Measurements from ENCODE around the gene PRDX5.

PRDX5 gene

DNA sequence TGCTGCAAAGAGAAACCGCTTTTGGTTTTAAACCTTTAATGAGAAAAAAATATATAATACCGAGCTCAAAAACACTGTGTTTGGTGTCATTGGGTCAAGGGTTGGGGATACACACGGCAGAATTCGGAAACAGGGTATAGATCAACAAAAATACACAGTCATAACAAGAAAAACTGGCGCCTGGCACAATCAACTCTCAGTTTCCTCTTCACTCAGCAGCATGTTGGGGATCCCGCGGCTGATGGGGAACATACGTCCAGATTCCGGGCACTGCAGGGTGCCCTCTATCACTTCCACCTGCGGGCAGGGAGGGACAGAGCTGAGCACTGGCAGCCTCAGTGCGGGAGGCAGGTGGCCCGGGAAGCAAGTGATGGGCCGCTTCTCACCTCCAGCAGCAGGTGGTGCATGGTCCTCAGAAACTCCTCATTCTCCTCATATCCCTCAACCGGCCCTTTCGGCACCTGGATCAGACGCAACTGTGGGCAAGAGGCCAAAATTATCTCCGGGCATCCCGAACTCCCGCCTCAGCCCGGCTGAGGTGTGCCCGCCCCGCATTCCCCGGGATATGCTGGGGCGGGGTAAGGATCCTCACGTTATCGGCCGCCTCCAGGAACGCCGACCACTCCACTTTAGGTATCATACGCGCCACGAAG is 1.1 kb upstream of the PRDX5 start (continued):
- TF ChIP-seq, protein P1, sequence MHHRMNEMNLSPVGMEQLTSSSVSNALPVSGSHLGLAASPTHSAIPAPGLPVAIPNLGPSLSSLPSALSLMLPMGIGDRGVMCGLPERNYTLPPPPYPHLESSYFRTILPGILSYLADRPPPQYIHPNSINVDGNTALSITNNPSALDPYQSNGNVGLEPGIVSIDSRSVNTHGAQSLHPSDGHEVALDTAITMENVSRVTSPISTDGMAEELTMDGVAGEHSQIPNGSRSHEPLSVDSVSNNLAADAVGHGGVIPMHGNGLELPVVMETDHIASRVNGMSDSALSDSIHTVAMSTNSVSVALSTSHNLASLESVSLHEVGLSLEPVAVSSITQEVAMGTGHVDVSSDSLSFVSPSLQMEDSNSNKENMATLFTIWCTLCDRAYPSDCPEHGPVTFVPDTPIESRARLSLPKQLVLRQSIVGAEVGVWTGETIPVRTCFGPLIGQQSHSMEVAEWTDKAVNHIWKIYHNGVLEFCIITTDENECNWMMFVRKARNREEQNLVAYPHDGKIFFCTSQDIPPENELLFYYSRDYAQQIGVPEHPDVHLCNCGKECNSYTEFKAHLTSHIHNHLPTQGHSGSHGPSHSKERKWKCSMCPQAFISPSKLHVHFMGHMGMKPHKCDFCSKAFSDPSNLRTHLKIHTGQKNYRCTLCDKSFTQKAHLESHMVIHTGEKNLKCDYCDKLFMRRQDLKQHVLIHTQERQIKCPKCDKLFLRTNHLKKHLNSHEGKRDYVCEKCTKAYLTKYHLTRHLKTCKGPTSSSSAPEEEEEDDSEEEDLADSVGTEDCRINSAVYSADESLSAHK (tag by site-specific recombination; IDR thresholded peaks at IDR 0.05): no peak
- TF ChIP-seq ZNF10 (tag by site-specific recombination; IDR thresholded peaks at IDR 0.05): peak; percentile 65
- TF ChIP-seq ZNF585B (tag by site-specific recombination; IDR thresholded peaks at IDR 0.05): no peak
- TF ChIP-seq FEZF1 (tag by site-specific recombination; IDR thresholded peaks at IDR 0.05): no peak
- TF ChIP-seq, protein P2, sequence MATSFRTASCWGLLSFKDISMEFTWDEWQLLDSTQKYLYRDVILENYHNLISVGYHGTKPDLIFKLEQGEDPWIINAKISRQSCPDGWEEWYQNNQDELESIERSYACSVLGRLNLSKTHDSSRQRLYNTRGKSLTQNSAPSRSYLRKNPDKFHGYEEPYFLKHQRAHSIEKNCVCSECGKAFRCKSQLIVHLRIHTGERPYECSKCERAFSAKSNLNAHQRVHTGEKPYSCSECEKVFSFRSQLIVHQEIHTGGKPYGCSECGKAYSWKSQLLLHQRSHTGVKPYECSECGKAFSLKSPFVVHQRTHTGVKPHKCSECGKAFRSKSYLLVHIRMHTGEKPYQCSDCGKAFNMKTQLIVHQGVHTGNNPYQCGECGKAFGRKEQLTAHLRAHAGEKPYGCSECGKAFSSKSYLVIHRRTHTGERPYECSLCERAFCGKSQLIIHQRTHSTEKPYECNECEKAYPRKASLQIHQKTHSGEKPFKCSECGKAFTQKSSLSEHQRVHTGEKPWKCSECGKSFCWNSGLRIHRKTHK (tag by site-specific recombination; IDR thresholded peaks at IDR 0.05): no peak
- TF ChIP-seq, protein P3, sequence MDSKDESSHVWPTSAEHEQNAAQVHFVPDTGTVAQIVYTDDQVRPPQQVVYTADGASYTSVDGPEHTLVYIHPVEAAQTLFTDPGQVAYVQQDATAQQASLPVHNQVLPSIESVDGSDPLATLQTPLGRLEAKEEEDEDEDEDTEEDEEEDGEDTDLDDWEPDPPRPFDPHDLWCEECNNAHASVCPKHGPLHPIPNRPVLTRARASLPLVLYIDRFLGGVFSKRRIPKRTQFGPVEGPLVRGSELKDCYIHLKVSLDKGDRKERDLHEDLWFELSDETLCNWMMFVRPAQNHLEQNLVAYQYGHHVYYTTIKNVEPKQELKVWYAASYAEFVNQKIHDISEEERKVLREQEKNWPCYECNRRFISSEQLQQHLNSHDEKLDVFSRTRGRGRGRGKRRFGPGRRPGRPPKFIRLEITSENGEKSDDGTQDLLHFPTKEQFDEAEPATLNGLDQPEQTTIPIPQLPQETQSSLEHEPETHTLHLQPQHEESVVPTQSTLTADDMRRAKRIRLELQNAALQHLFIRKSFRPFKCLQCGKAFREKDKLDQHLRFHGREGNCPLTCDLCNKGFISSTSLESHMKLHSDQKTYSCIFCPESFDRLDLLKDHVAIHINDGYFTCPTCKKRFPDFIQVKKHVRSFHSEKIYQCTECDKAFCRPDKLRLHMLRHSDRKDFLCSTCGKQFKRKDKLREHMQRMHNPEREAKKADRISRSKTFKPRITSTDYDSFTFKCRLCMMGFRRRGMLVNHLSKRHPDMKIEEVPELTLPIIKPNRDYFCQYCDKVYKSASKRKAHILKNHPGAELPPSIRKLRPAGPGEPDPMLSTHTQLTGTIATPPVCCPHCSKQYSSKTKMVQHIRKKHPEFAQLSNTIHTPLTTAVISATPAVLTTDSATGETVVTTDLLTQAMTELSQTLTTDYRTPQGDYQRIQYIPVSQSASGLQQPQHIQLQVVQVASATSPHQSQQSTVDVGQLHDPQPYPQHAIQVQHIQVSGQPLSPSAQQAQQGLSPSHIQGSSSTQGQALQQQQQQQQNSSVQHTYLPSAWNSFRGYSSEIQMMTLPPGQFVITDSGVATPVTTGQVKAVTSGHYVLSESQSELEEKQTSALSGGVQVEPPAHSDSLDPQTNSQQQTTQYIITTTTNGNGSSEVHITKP (tag by site-specific recombination; IDR thresholded peaks at IDR 0.05): no peak; the same call in 1 of the 2 replicates
- TF ChIP-seq ZNF610 (tag by site-specific recombination; IDR thresholded peaks at IDR 0.05; ENCODE audit: borderline replicate concordance): peak; percentile 79; the same call in 1 of the 2 replicates
- no peak for TF ChIP-seq ZBTB1 (tag by site-specific recombination; IDR thresholded peaks at IDR 0.05)
- no peak for TF ChIP-seq ZNF830 (tag by site-specific recombination; IDR thresholded peaks at IDR 0.05; ENCODE audit: low read depth)
- TF ChIP-seq ZNF510 (tag by site-specific recombination; IDR thresholded peaks at IDR 0.05; ENCODE audit: insufficient replicate concordance): no peak
- TF ChIP-seq ZNF660 (tag by site-specific recombination; IDR thresholded peaks at IDR 0.05): no peak
- no peak for TF ChIP-seq ZNF16 (tag by site-specific recombination; IDR thresholded peaks at IDR 0.05; ENCODE audit: low read depth)
- no peak for TF ChIP-seq YY1 (tag by site-specific recombination; IDR thresholded peaks at IDR 0.05)
- peak; percentile 20; the same call in 1 of the 2 replicates for TF ChIP-seq ZNF654 (tag by site-specific recombination; IDR thresholded peaks at IDR 0.05; ENCODE audit: low read depth)
- peak; percentile 89 for TF ChIP-seq ZBTB20 (tag by site-specific recombination; IDR thresholded peaks at IDR 0.05)
- no peak for TF ChIP-seq ZNF747 (tag by site-specific recombination; IDR thresholded peaks at IDR 0.05)
- TF ChIP-seq ZNF132 (tag by site-specific recombination; IDR thresholded peaks at IDR 0.05; ENCODE audit: borderline replicate concordance): no peak
- TF ChIP-seq ZNF24 (tag by site-specific recombination; IDR thresholded peaks at IDR 0.05): no peak
- TF ChIP-seq ZNF658 (tag by site-specific recombination; IDR thresholded peaks at IDR 0.05): no peak
- TF ChIP-seq SP3 (tag by site-specific recombination; IDR thresholded peaks at IDR 0.05): no peak; the same call in 1 of the 2 replicates
- TF ChIP-seq ZNF184 (tag by site-specific recombination; IDR thresholded peaks at IDR 0.05): no peak
- no peak for TF ChIP-seq ZNF221 (tag by site-specific recombination; IDR thresholded peaks at IDR 0.05; ENCODE audit: borderline replicate concordance)
- no peak for TF ChIP-seq ZNF426 (tag by site-specific recombination; IDR thresholded peaks at IDR 0.05)
- no peak for TF ChIP-seq ZNF174 (tag by site-specific recombination; IDR thresholded peaks at IDR 0.05)
- TF ChIP-seq ZNF169 (tag by site-specific recombination; IDR thresholded peaks at IDR 0.05): no peak
- no peak for TF ChIP-seq ZNF629 (tag by site-specific recombination; IDR thresholded peaks at IDR 0.05)
- no peak for TF ChIP-seq ZNF354C (tag by site-specific recombination; IDR thresholded peaks at IDR 0.05; ENCODE audit: borderline replicate concordance, low read depth)
- TF ChIP-seq KLF1 (tag by site-specific recombination; IDR thresholded peaks at IDR 0.05): peak; percentile 15; the same call in 1 of the 2 replicates
- TF ChIP-seq, protein P4, sequence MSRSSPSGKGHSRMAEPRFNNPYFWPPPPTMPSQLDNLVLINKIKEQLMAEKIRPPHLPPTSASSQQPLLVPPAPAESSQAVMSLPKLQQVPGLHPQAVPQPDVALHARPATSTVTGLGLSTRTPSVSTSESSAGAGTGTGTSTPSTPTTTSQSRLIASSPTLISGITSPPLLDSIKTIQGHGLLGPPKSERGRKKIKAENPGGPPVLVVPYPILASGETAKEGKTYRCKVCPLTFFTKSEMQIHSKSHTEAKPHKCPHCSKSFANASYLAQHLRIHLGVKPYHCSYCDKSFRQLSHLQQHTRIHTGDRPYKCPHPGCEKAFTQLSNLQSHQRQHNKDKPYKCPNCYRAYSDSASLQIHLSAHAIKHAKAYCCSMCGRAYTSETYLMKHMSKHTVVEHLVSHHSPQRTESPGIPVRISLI (tag by site-specific recombination; IDR thresholded peaks at IDR 0.05): no peak
- TF ChIP-seq ZNF707 (tag by site-specific recombination; IDR thresholded peaks at IDR 0.05): no peak
- TF ChIP-seq, protein P5, sequence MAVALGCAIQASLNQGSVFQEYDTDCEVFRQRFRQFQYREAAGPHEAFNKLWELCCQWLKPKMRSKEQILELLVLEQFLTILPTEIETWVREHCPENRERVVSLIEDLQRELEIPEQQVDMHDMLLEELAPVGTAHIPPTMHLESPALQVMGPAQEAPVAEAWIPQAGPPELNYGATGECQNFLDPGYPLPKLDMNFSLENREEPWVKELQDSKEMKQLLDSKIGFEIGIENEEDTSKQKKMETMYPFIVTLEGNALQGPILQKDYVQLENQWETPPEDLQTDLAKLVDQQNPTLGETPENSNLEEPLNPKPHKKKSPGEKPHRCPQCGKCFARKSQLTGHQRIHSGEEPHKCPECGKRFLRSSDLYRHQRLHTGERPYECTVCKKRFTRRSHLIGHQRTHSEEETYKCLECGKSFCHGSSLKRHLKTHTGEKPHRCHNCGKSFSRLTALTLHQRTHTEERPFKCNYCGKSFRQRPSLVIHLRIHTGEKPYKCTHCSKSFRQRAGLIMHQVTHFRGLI (tag by site-specific recombination; IDR thresholded peaks at IDR 0.05): no peak

Measured in HEK293 (cell line).